ENCODE measurements around the gene HOOK2. TPM values are rescaled to one million over a fixed set of nuclear protein-coding genes. Genes with fewer than 3 reads are reported as not detected.

Gene HOOK2
- total RNA-seq, 1 donor = 8.3 TPM

DNA sequence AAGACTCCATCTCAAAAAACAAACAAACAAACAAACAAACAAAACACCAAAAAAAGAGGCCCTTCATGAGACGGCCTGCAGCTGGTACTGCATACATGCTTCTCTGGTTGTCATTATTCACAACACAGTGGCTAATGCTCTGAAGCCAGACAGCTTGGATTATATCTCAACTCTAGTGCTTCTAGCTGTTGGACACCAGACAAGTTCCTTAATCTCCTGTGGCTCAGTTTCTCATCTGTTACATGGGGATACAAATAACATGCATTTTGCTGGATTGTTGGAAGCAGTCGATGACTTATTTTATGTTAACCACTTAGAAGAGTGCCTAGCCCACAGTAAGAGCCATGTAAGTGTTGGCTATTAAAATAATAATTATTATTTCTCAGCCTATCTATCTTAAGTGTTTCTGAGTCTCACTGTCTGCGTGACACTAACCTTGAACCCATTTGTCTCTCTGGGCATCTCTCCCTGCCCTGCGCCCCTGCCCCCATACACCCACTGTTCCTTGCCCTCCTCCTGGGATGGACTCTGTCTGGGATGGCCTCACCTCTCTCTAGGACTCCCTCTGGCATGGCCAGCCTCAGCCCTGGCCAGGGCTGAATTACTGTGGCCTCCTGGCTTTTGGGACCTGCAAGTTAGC, 12.8 kb upstream of the HOOK2 start:
- peaks cover 72% of the 10 kb centered on the region for H3K4me1 ChIP-seq (ENCODE audit: insufficient read depth, low read length)
- H3K4me3 ChIP-seq (ENCODE audit: low read length) = peak overlapping the region; percentile 100
- H3K9me3 ChIP-seq (ENCODE audit: low read depth, low read length) = no peaks in the 10 kb centered on the region
- H3K27me3 ChIP-seq (ENCODE audit: insufficient read depth, low read length) = no peaks in the 10 kb centered on the region

- Histone ChIP-seq H3K4me3 (ENCODE audit: low read length) (no peak overlapping the region), H3K27me3 (ENCODE audit: insufficient read depth, low read length) (no peaks in the 10 kb centered on the region), H3K4me1 (ENCODE audit: insufficient read depth, low read length) (peaks cover 79% of the 10 kb centered on the region), H3K9me3 (ENCODE audit: low read depth, low read length) (no peaks in the 10 kb centered on the region)
Observed at GRCh38 chr19:12787458-12787857, 12.1 kb upstream of the HOOK2 start.

DNA sequence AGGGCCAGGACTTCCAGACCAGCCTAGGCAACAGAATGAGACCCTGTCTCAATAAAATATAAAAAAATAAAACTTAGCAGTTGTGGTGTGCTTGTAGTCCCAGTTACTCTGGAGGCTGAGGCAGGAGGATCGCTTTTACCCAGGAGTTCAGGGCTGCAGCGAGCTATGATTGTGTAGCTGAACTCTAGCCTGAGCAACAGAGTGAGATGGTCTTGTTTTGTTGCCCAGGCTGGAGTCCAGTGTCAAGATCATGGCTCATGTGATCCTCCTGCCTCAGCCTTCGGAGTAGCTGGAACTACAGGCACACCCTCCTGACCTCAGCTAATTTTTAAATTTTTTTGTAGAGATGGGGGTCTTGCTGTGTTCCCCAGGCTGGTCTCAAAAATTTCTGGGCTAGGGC, 11.6 kb upstream of the HOOK2 start:
- no peaks in the 10 kb centered on the region for H3K9me3 ChIP-seq (ENCODE audit: low read depth, low read length)
- H3K27me3 ChIP-seq (ENCODE audit: insufficient read depth, low read length) = no peaks in the 10 kb centered on the region
- peaks cover 83% of the 10 kb centered on the region for H3K4me1 ChIP-seq (ENCODE audit: insufficient read depth, low read length)
- no peak overlapping the region for H3K4me3 ChIP-seq (ENCODE audit: low read length)

GRCh38 chr19:12786141-12786870, 11.0 kb upstream of the HOOK2 start:
- Histone ChIP-seq H3K9me3 (ENCODE audit: low read depth, low read length) (no peaks in the 10 kb centered on the region), H3K27me3 (ENCODE audit: insufficient read depth, low read length) (no peaks in the 10 kb centered on the region), H3K4me1 (ENCODE audit: insufficient read depth, low read length) (peaks cover 89% of the 10 kb centered on the region), H3K4me3 (ENCODE audit: low read length) (no peak overlapping the region)

DNA sequence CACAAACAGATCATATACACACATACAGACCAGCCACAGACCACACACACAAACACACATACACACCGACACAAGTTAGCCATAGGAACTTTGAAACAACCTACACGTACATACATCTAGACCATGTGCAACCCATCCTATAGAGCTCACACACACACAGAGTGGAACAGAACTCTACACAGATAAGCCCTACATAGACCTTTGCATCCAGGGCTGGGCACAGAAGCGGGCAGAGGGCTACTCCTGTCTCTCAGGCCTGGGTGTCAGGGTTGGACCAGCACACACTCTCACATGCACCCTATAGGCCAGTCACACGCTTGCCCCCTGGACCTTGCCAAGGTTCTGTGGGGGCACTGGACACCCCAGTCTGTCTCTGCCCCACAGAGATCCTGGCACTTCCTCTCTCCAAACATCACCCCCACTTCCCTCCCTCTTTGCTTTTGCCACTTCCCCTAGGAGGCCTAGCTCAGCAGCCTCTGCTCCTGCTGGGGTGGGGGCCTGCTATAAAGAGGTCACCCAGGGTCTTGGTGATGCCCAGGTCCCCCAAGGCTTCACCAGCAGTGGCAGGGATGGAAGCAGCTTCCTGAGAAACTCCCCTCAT, 10.2 kb upstream of the HOOK2 start:
- Histone ChIP-seq H3K27me3 (ENCODE audit: insufficient read depth, low read length) (no peaks in the 10 kb centered on the region), H3K4me1 (ENCODE audit: insufficient read depth, low read length) (peaks cover 86% of the 10 kb centered on the region), H3K9me3 (ENCODE audit: low read depth, low read length) (no peaks in the 10 kb centered on the region), H3K4me3 (ENCODE audit: low read length) (peak overlapping the region; percentile 25)

- H3K4me1 ChIP-seq (ENCODE audit: insufficient read depth, low read length) = peaks cover 84% of the 10 kb centered on the region
- no peaks in the 10 kb centered on the region for H3K27me3 ChIP-seq (ENCODE audit: insufficient read depth, low read length)
- H3K9me3 ChIP-seq (ENCODE audit: low read depth, low read length) = no peaks in the 10 kb centered on the region
- H3K4me3 ChIP-seq (ENCODE audit: low read length) = peak overlapping the region; percentile 25
Observed at GRCh38 chr19:12784871-12785430, 9.6 kb upstream of the HOOK2 start.

DNA sequence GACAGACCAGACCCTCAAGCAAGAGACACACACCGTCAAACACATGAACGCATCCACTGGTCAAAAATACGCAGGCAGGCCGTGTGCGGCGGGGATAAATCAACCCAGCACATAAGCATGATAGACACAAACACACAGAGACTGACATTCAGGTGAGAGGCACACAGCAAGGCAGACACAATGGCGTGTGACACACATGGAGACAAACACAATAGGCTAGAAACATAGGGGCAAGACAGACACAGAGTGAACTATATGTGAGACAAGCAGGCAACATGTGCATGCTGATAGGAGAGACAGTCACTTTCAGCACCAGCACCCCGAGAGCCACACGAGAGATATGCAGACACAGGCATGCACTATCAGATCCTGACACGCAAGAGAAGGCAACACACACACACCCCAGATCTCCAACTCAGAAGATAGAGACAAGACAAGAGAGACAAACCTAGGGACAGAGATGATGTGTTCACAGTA, 9.1 kb upstream of the HOOK2 start:
- no peaks in the 10 kb centered on the region for H3K27me3 ChIP-seq (ENCODE audit: insufficient read depth, low read length)
- H3K4me1 ChIP-seq (ENCODE audit: insufficient read depth, low read length) = peaks cover 88% of the 10 kb centered on the region
- no peaks in the 10 kb centered on the region for H3K9me3 ChIP-seq (ENCODE audit: low read depth, low read length)
- H3K4me3 ChIP-seq (ENCODE audit: low read length) = no peak overlapping the region

- Histone ChIP-seq H3K4me1 (ENCODE audit: insufficient read depth, low read length) (peaks cover 88% of the 10 kb centered on the region), H3K27me3 (ENCODE audit: insufficient read depth, low read length) (no peaks in the 10 kb centered on the region), H3K4me3 (ENCODE audit: low read length) (no peak overlapping the region), H3K9me3 (ENCODE audit: low read depth, low read length) (no peaks in the 10 kb centered on the region)
Observed at GRCh38 chr19:12783849-12784393, 8.6 kb upstream of the HOOK2 start.

GRCh38 chr19:12783291-12783848, 8.0 kb upstream of the HOOK2 start:
- peaks cover 88% of the 10 kb centered on the region for H3K4me1 ChIP-seq (ENCODE audit: insufficient read depth, low read length)
- no peaks in the 10 kb centered on the region for H3K27me3 ChIP-seq (ENCODE audit: insufficient read depth, low read length)
- no peak overlapping the region for H3K4me3 ChIP-seq (ENCODE audit: low read length)
- H3K9me3 ChIP-seq (ENCODE audit: low read depth, low read length) = no peaks in the 10 kb centered on the region

DNA sequence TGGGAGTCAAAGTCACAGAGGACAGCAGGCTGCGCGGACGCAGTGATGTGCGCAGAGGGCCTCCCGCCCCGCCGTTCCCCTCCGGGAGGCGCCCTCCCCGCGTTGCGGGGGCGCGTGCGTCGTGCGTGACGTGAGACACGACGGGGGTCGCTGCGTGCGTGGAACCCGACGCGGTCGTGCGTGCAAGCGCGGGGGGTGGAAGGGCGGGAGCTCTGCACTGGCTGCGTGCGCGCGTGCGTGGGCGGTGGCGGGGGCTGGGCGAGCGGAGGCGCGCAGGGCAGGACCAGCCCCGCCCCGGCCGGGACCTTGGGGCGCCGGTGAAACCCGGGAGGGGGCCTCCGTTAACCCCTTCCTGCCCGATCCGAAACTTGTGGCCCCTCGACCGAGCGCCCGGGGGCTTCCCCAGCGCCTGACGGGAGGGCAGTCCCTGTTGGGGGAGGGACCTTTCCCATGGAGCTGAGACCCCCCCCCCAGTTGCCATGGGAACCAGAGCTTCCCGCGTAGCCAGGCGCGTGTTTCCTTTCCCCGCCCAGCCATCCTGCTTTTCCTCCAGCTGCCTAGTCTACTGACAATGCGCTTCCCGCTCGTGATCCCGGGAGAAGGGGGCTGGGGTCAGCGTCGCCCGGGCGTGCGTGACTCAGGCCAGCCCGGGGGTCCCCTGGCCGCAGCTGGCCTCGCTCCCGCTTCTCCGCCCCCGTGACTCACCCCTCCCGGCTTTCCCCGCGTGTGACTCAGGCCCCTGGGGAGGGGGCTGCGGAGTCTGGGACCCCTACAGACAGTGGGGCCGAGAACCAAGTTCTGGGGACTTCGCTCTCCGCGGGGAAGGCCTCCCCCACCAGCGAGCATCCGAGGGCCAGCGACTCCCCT, 7.3 kb upstream of the HOOK2 start:
- Histone ChIP-seq H3K9me3 (ENCODE audit: low read depth, low read length) (no peaks in the 10 kb centered on the region), H3K27me3 (ENCODE audit: insufficient read depth, low read length) (no peaks in the 10 kb centered on the region), H3K4me3 (ENCODE audit: low read length) (peak overlapping the region; percentile 38)

DNA sequence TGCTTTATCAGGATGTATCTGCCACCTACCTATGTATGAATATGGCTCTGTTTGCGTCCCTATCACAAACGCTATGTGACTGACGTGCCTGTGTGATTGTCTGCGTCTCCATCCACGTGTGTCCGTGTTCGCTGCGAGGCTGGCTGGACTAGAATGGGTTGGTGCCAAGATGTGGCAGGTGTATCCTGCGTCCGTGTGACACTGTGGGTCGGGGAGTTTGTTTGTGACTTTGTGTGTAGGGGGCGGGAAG, 6.7 kb upstream of the HOOK2 start:
- Histone ChIP-seq H3K4me3 (ENCODE audit: low read length) (peak overlapping the region; percentile 38), H3K9me3 (ENCODE audit: low read depth, low read length) (no peaks in the 10 kb centered on the region), H3K27me3 (ENCODE audit: insufficient read depth, low read length) (no peaks in the 10 kb centered on the region), H3K4me1 (ENCODE audit: insufficient read depth, low read length) (peaks cover 87% of the 10 kb centered on the region)

More for the DNA sequence above, 7.3 kb upstream of the HOOK2 start:
- H3K4me1 ChIP-seq (ENCODE audit: insufficient read depth, low read length) = peaks cover 87% of the 10 kb centered on the region

- Histone ChIP-seq H3K9me3 (ENCODE audit: low read depth, low read length) (no peaks in the 10 kb centered on the region), H3K4me3 (ENCODE audit: low read length) (no peak overlapping the region), H3K27me3 (ENCODE audit: insufficient read depth, low read length) (no peaks in the 10 kb centered on the region), H3K4me1 (ENCODE audit: insufficient read depth, low read length) (peaks cover 78% of the 10 kb centered on the region)
Observed at GRCh38 chr19:12779162-12779993, 4.0 kb upstream of the HOOK2 start.

- Histone ChIP-seq H3K9me3 (ENCODE audit: low read depth, low read length) (no peaks in the 10 kb centered on the region), H3K27me3 (ENCODE audit: insufficient read depth, low read length) (no peaks in the 10 kb centered on the region), H3K4me3 (ENCODE audit: low read length) (no peak overlapping the region), H3K4me1 (ENCODE audit: insufficient read depth, low read length) (peaks cover 74% of the 10 kb centered on the region)
Observed at GRCh38 chr19:12778905-12779161, 3.5 kb upstream of the HOOK2 start.

Measured in mononuclear cell (primary cell).